GM23338 (cell line): ENCODE measurements around the gene WDR45B.

ENCODE experiments used
- CREB1 ChIP-seq: fragments of 250-450 bp; sonication (Bioruptor Pico); IDR thresholded peaks from 2 replicates; pipeline ENCODE4 v1.5.0; 2020; ENCODE audit warnings: low read depth, mild to moderate bottlenecking, moderate library complexity
- CTCF ChIP-seq, 2 experiments: fragments of 200-600 bp in 1 of 2; sonication (generic) in 1 of 2; conservative IDR thresholded peaks; 2 replicates each; pipeline versions ENCODE4 v1.5.1 to v1.6.1; 2016 to 2017; ENCODE audit warnings: antibody characterized with exemption in 2 of 2, low read depth in 2 of 2, mild to moderate bottlenecking in 2 of 2, moderate library complexity in 1 of 2
- ETS1 ChIP-seq: IDR thresholded peaks from 2 replicates; pipeline ENCODE4 v1.6.1; 2016; ENCODE audit warnings: antibody characterized with exemption
- EZH2 ChIP-seq: fragments of 200-600 bp; sonication (generic); IDR thresholded peaks from one replicate; pipeline ENCODE4 v1.8.0; 2017; ENCODE audit warnings: antibody characterized with exemption, mild to moderate bottlenecking, low read depth; ENCODE audit not compliant: unreplicated experiment
- EZH2phosphoT487 ChIP-seq: fragments of 200-600 bp; sonication (generic); IDR thresholded peaks from one replicate; pipeline ENCODE4 v1.8.1; 2018; ENCODE audit warnings: antibody characterized with exemption; ENCODE audit not compliant: unreplicated experiment
- JUNB ChIP-seq: IDR thresholded peaks from one replicate; pipeline ENCODE4 v1.6.1; 2016; ENCODE audit warnings: antibody characterized with exemption; ENCODE audit not compliant: unreplicated experiment
- POLR2AphosphoS5 ChIP-seq: IDR thresholded peaks from 2 replicates; pipeline ENCODE4 v1.6.1; 2016; ENCODE audit warnings: antibody characterized with exemption, low read depth
- REST ChIP-seq: IDR thresholded peaks from one replicate; pipeline ENCODE4 v1.6.1; 2018; ENCODE audit warnings: antibody characterized with exemption; ENCODE audit not compliant: unreplicated experiment
- ZNF114 ChIP-seq: fragments of 250-450 bp; sonication (Bioruptor Pico); IDR thresholded peaks from 2 replicates; pipeline ENCODE4 v1.5.0; 2020; ENCODE audit warnings: mild to moderate bottlenecking, moderate library complexity
- ZNF331 ChIP-seq: fragments of 250-450 bp; sonication (Bioruptor Pico); IDR thresholded peaks from 2 replicates; pipeline ENCODE4 v1.5.0; 2020; ENCODE audit warnings: low read depth, mild to moderate bottlenecking, moderate library complexity

- TF ChIP-seq CTCF (conservative IDR thresholded peaks at IDR 0.05; ENCODE audit: low read depth in 2 of 2), result no peak
- TF ChIP-seq ETS1, result no peak
- no peak for TF ChIP-seq EZH2
- TF ChIP-seq POLR2AphosphoS5, result no peak
- no peak for TF ChIP-seq REST
- TF ChIP-seq CREB1, result no peak
- TF ChIP-seq ZNF114 (CRISPR knock-in tag), result no peak
- TF ChIP-seq EZH2phosphoT487, result no peak
- no peak for TF ChIP-seq ZNF331 (CRISPR knock-in tag)
- no peak for TF ChIP-seq JUNB
Observed at GRCh38 chr17:82631544-82631943, 16.7 kb downstream of the WDR45B start.
